Caco-2 (cell line): ENCODE results near the gene DNAJC3. TPM values are rescaled to one million over a fixed set of nuclear protein-coding genes. Genes with fewer than 3 reads are reported as not detected.
A peak's percentile ranks its signal among the peaks of the same experiment; 100 is the strongest.

Experiments used
- BruUV-seq: library from RNA; stranded (reverse); fragments of 400-500 nt; replicated peaks from 2 replicates; lab custom pipeline; 2021; lab: Mats Ljungman, UMichigan
- CTCF ChIA-PET: fragments of 300-600 bp; sonication (Branson Sonifier 250); formaldehyde crosslinking; loops from one replicate; lab custom pipeline; 2022; ENCODE audit warnings: antibody characterized with exemption; lab: Charles Lee
- POLR2A ChIA-PET: fragments of 300-600 bp; sonication (Branson Sonifier 250); formaldehyde crosslinking; loops from one replicate; lab custom pipeline; 2022; ENCODE audit warnings: antibody characterized with exemption; lab: Charles Lee
- DNase-seq, 2 experiments: peaks; one replicate each; pipeline versions ENCODE4 v3.0.0 to v3.0.0-alpha.2; 2020 to 2022
- H3K27me3 ChIP-seq: replicated peaks from 2 replicates; pipeline ENCODE4 v1.6.0; 2011; ENCODE audit warnings: low read length; ENCODE audit not compliant: control insufficient read depth, insufficient read depth
- H3K36me3 ChIP-seq: 2 replicates; pipeline ENCODE4 v1.5.1; 2011; ENCODE audit warnings: low read length; ENCODE audit not compliant: control insufficient read depth, insufficient read depth
- H3K4me1 ChIP-seq: fragments of 250-450 bp; sonication (Bioruptor Pico); 2 replicates; pipeline ENCODE4 v1.5.1; 2020; ENCODE audit warnings: mild to moderate bottlenecking
- H3K4me3 ChIP-seq: 2 replicates; pipeline ENCODE4 v1.5.1; 2011; ENCODE audit warnings: low read depth, mild to moderate bottlenecking, control low read depth, low read length
- H3K9me3 ChIP-seq: fragments of 250-450 bp; sonication (Bioruptor Pico); 2 replicates; pipeline ENCODE4 v1.5.1; 2020; ENCODE audit warnings: mild to moderate bottlenecking, moderate library complexity
- H3K27ac Mint-ChIP-seq: one replicate; pipeline ENCODE4 v1.8.0; 2022; ENCODE audit warnings: mixed read lengths; ENCODE audit not compliant: unreplicated experiment
- H3K27me3 Mint-ChIP-seq: one replicate; pipeline ENCODE4 v1.8.0; 2022; ENCODE audit warnings: mixed read lengths; ENCODE audit not compliant: insufficient read depth, unreplicated experiment
- H3K36me3 Mint-ChIP-seq: one replicate; pipeline ENCODE4 v1.8.0; 2022; ENCODE audit warnings: mild to moderate bottlenecking, mixed read lengths; ENCODE audit not compliant: insufficient read depth, unreplicated experiment
- H3K4me1 Mint-ChIP-seq: one replicate; pipeline ENCODE4 v1.8.0; 2022; ENCODE audit warnings: low read depth, mixed read lengths; ENCODE audit not compliant: unreplicated experiment
- H3K4me3 Mint-ChIP-seq: one replicate; pipeline ENCODE4 v1.8.0; 2022; ENCODE audit warnings: mild to moderate bottlenecking, moderate library complexity, mixed read lengths; ENCODE audit not compliant: unreplicated experiment
- H3K9me3 Mint-ChIP-seq: one replicate; pipeline ENCODE4 v1.8.0; 2022; ENCODE audit warnings: mixed read lengths; ENCODE audit not compliant: unreplicated experiment
- intact Hi-C: fragments of 100-400 bp; cut with micrococcal nuclease; formaldehyde crosslinking; loops from one replicate; pipeline ENCODE4 v1.10.0; 2022; ENCODE audit not compliant: unreplicated experiment
- total RNA-seq: library from RNA; stranded (reverse); gene quantifications from 2 replicates; pipeline ENCODE4 v1.2.3, GENCODE V29; 2022
- TF ChIP-seq, protein P1 (sequence below), 2 experiments: fragments of 200-600 bp in 1 of 2; IDR thresholded peaks; 1 replicate in 1 of 2; 2 replicates in 1 of 2; pipeline versions ENCODE4 v1.5.1 to v1.8.0; 2011 to 2022; ENCODE audit warnings: antibody characterized with exemption in 1 of 2, control low read depth in 1 of 2, inconsistent platforms in 1 of 2, low read depth in 1 of 2, low read length in 1 of 2, mild to moderate bottlenecking in 1 of 2, moderate library complexity in 1 of 2; ENCODE audit not compliant: insufficient read depth in 1 of 2, severe bottlenecking in 1 of 2, unreplicated experiment in 1 of 2

Gene DNAJC3
- total RNA-seq, 1 experiment from 2014 or later = 36.8 TPM

DNA sequence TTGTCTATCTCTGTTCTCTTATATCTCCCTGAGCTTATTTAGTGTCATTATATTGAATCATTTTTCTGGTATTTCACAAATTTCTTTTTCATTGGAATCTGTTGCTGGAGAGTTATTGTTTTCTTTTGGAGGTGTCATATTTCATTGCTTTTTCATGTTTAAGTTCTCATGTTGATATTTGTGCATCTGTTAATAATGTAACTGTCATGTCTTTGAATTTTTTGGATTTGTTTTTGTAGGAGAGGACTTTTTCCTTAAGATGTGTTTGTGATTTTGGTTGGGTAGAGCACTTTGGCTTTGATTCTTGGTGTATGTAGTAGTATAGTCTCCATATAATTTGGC is 64.0 kb downstream of the DNAJC3 start:
- ChIA-PET CTCF (no interaction called here), POLR2A (no interaction called here)
- DNase-seq = no peak
- H3K27me3 Mint-ChIP-seq = no peaks in the 10 kb centered on the region
- peaks cover 20% of the 10 kb centered on the region for H3K4me1 Mint-ChIP-seq
- peaks cover 9% of the 10 kb centered on the region for H3K9me3 Mint-ChIP-seq
- Histone ChIP-seq H3K4me1 (peaks cover 22% of the 10 kb centered on the region), H3K4me3 (no peak overlapping the region), H3K27me3 (no peaks in the 10 kb centered on the region), H3K36me3 (no peaks in the 10 kb centered on the region), H3K9me3 (no peaks in the 10 kb centered on the region)
- intact Hi-C loops = no loop called here
- H3K27ac Mint-ChIP-seq = peak overlapping the region; percentile 19
- H3K4me3 Mint-ChIP-seq = no peak overlapping the region
- peaks cover 8% of the 10 kb centered on the region for H3K36me3 Mint-ChIP-seq
- TF ChIP-seq, protein P1, sequence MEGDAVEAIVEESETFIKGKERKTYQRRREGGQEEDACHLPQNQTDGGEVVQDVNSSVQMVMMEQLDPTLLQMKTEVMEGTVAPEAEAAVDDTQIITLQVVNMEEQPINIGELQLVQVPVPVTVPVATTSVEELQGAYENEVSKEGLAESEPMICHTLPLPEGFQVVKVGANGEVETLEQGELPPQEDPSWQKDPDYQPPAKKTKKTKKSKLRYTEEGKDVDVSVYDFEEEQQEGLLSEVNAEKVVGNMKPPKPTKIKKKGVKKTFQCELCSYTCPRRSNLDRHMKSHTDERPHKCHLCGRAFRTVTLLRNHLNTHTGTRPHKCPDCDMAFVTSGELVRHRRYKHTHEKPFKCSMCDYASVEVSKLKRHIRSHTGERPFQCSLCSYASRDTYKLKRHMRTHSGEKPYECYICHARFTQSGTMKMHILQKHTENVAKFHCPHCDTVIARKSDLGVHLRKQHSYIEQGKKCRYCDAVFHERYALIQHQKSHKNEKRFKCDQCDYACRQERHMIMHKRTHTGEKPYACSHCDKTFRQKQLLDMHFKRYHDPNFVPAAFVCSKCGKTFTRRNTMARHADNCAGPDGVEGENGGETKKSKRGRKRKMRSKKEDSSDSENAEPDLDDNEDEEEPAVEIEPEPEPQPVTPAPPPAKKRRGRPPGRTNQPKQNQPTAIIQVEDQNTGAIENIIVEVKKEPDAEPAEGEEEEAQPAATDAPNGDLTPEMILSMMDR (IDR thresholded peaks at IDR 0.05; ENCODE audit: insufficient read depth in 1 of 2, low read depth in 1 of 2, low read length in 1 of 2, severe bottlenecking in 1 of 2, unreplicated experiment in 1 of 2) = no peak
- no TSS peak for BruUV-seq

DNA sequence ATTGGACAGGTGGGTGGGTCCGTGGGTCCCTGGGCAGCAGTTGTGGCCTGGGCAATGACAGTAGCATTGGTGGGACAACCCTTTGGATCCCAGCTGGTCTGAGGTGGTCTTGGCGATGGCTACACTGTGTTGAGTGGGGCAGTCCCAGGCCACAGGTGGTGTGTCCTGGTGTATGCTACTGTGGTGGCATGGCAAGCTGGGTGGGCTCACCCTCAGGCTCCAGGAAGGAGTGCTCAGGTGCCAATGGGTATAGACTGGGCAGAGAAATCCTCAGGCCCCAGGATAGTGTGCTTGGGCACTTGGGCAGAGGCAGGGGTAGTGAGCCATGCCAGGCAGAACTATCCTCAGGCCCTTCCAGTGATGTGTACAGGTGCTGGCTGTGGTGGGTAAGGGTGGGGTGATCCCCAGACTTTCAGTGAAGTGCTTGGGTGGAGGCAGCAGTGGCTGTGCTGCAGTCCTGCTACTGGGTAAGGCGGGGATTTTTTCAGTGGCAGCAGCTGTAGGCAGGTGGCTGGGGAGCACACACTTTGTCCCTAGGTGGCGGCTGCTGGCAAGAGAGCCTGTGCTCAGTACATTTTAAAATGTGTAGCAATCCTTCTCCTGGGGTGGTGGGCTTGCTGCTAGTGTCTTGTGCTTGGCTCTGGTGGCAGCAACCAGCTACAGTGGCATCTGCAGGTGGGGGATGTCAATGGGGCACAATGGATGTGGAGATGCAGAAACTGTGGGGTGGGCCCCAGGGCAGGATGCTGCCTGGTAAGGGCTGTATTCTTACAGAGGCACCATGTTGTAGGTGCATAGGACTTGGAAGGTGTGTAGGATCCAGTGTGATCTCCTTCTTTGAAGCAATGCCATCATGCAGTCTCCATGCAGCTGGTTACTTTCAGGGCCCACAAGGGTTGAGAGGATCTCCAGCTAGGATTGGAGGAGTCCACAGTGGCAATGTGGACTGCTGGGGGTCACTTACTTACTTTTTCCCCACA is 64.9 kb downstream of the DNAJC3 start:
- no peak for DNase-seq
- no TSS peak for BruUV-seq
- peaks cover 9% of the 10 kb centered on the region for H3K9me3 Mint-ChIP-seq
- H3K4me3 Mint-ChIP-seq = no peak overlapping the region
- intact Hi-C loops = no loop called here
- Histone ChIP-seq H3K4me1 (peaks cover 28% of the 10 kb centered on the region), H3K9me3 (no peaks in the 10 kb centered on the region), H3K36me3 (no peaks in the 10 kb centered on the region), H3K27me3 (no peaks in the 10 kb centered on the region), H3K4me3 (no peak overlapping the region)
- H3K27ac Mint-ChIP-seq = peak overlapping the region; percentile 19
- peaks cover 8% of the 10 kb centered on the region for H3K36me3 Mint-ChIP-seq
- TF ChIP-seq, protein P1 (IDR thresholded peaks at IDR 0.05; ENCODE audit: insufficient read depth in 1 of 2, low read depth in 1 of 2, low read length in 1 of 2, severe bottlenecking in 1 of 2, unreplicated experiment in 1 of 2) = no peak
- POLR2A ChIA-PET = no interaction called here
- CTCF ChIA-PET = no interaction called here
- peaks cover 20% of the 10 kb centered on the region for H3K4me1 Mint-ChIP-seq
- H3K27me3 Mint-ChIP-seq = no peaks in the 10 kb centered on the region

DNA sequence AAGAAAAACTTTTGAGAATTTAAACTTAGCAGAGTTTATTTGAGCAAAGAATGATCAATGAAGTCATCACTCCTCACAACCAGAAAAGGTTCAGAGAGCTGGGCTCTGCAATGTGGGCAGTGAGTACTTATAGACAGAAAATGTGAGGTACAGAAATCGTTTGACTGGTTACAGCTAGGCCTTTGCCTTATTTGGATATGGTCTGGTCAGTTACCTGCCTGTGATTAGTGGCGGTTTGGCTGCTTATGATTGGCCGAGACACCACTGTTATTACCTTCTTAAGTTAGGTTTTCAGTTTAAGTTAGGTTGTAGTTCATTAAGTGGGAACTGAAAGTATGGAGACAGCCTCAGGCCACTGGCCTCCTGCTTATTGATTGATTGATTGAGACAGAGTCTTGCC is 66.3 kb downstream of the DNAJC3 start:
- no peak overlapping the region for H3K4me3 Mint-ChIP-seq
- Histone ChIP-seq H3K36me3 (no peaks in the 10 kb centered on the region), H3K27me3 (no peaks in the 10 kb centered on the region), H3K4me1 (peaks cover 28% of the 10 kb centered on the region), H3K9me3 (no peaks in the 10 kb centered on the region), H3K4me3 (no peak overlapping the region)
- POLR2A ChIA-PET = interaction anchor here (0.5 kb wide), 1 partner anchor 66 kb away, joined by 3 read pairs; the partner anchor contains the start of gene DNAJC3
- intact Hi-C loops = no loop called here
- H3K36me3 Mint-ChIP-seq = peaks cover 8% of the 10 kb centered on the region
- no peak for DNase-seq
- BruUV-seq = no TSS peak
- TF ChIP-seq, protein P1 (IDR thresholded peaks at IDR 0.05; ENCODE audit: insufficient read depth in 1 of 2, low read depth in 1 of 2, low read length in 1 of 2, severe bottlenecking in 1 of 2, unreplicated experiment in 1 of 2) = no peak
- H3K4me1 Mint-ChIP-seq = peaks cover 29% of the 10 kb centered on the region
- H3K9me3 Mint-ChIP-seq = peaks cover 9% of the 10 kb centered on the region
- H3K27me3 Mint-ChIP-seq = no peaks in the 10 kb centered on the region
- no peak overlapping the region for H3K27ac Mint-ChIP-seq
- CTCF ChIA-PET = no interaction called here
